A549 (cell line): Measurements from ENCODE around the gene TMEM232.

Experiments used
- HOXB5 ChIP-seq: fragments of 250-450 bp; sonication (Bioruptor Pico); IDR thresholded peaks from 2 replicates; pipeline ENCODE4 v1.5.0; 2020; ENCODE audit warnings: mild to moderate bottlenecking, moderate library complexity
- JUN ChIP-seq, 2 experiments: fragments of >200 bp; sonication (Bioruptor Twin); formaldehyde crosslinking; IDR thresholded peaks; 2 replicates in 1 of 2; 3 replicates in 1 of 2; pipeline ENCODE4 v1.6.1; 2016 to 2017
- KDM1A ChIP-seq: fragments of 200-600 bp; sonication (generic); IDR thresholded peaks from 2 replicates; pipeline ENCODE4 v1.6.1; 2016; ENCODE audit warnings: low read depth, mild to moderate bottlenecking
- NR3C1 ChIP-seq: fragments of >200 bp; sonication (Bioruptor Twin); formaldehyde crosslinking; IDR thresholded peaks from 3 replicates; pipeline ENCODE4 v1.6.1; 2017
- POLR2A ChIP-seq: IDR thresholded peaks from 2 replicates; pipeline ENCODE4 v1.6.1; 2012; ENCODE audit warnings: mild to moderate bottlenecking, low read length
- RNF2 ChIP-seq: fragments of 200-600 bp; sonication (generic); IDR thresholded peaks from 2 replicates; pipeline ENCODE4 v1.6.1; 2016; ENCODE audit warnings: low read depth, mild to moderate bottlenecking, antibody characterized with exemption, moderate library complexity, borderline replicate concordance
- SMC3 ChIP-seq: fragments of >200 bp; sonication (Bioruptor Twin); formaldehyde crosslinking; IDR thresholded peaks from 3 replicates; pipeline ENCODE4 v1.6.1; 2018; ENCODE audit warnings: inconsistent platforms
- ZC3H11A ChIP-seq: fragments of 450-650 bp; IDR thresholded peaks from 2 replicates; pipeline ENCODE4 v1.6.1; 2014; ENCODE audit warnings: antibody characterized with exemption, mild to moderate bottlenecking
- TF ChIP-seq, protein P1 (sequence below): fragments of 200-600 bp; sonication (generic); IDR thresholded peaks from 2 replicates; pipeline ENCODE4 v1.6.1; 2016; ENCODE audit warnings: antibody characterized with exemption, mild to moderate bottlenecking, moderate library complexity
- TF ChIP-seq, protein P2 (sequence below): IDR thresholded peaks from 2 replicates; pipeline ENCODE4 v1.6.1; 2012; ENCODE audit warnings: low read depth, borderline replicate concordance
- TF ChIP-seq, protein P3 (sequence below): fragments of >200 bp; sonication (Bioruptor Twin); formaldehyde crosslinking; IDR thresholded peaks from 3 replicates; pipeline ENCODE4 v1.5.1; 2016
- TF ChIP-seq, protein P4 (sequence below): IDR thresholded peaks from 2 replicates; pipeline ENCODE4 v1.6.1; 2012
- TF ChIP-seq, protein P5 (sequence below): fragments of 150-350 bp; IDR thresholded peaks from 2 replicates; pipeline ENCODE4 v1.6.1; 2014; ENCODE audit warnings: low read depth, mild to moderate bottlenecking, low read length

DNA sequence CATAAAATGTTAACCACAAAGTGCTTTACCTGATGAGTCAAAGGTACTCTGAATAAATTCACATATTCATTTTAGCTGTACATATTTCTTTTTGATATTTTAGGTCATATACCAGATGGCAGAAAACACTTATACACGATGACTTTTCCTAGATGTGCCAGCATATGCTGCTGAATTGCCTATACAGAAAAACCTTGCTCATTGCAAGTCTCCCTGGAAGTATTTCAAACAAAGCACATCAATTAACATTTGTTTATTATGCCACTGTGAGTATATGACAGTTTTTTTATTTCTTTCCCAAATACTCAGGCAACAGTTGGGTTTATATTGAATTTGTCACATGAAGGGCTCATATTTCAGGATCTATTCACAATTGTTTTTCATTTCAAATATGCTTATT is 180.8 kb downstream of the TMEM232 start:
- TF ChIP-seq, protein P1, sequence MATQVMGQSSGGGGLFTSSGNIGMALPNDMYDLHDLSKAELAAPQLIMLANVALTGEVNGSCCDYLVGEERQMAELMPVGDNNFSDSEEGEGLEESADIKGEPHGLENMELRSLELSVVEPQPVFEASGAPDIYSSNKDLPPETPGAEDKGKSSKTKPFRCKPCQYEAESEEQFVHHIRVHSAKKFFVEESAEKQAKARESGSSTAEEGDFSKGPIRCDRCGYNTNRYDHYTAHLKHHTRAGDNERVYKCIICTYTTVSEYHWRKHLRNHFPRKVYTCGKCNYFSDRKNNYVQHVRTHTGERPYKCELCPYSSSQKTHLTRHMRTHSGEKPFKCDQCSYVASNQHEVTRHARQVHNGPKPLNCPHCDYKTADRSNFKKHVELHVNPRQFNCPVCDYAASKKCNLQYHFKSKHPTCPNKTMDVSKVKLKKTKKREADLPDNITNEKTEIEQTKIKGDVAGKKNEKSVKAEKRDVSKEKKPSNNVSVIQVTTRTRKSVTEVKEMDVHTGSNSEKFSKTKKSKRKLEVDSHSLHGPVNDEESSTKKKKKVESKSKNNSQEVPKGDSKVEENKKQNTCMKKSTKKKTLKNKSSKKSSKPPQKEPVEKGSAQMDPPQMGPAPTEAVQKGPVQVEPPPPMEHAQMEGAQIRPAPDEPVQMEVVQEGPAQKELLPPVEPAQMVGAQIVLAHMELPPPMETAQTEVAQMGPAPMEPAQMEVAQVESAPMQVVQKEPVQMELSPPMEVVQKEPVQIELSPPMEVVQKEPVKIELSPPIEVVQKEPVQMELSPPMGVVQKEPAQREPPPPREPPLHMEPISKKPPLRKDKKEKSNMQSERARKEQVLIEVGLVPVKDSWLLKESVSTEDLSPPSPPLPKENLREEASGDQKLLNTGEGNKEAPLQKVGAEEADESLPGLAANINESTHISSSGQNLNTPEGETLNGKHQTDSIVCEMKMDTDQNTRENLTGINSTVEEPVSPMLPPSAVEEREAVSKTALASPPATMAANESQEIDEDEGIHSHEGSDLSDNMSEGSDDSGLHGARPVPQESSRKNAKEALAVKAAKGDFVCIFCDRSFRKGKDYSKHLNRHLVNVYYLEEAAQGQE: no peak
- TF ChIP-seq KDM1A (no peak), SMC3 (no peak), POLR2A (no peak), RNF2 (no peak), HOXB5 (no peak), ZC3H11A (no peak), JUN (IDR thresholded peaks at IDR 0.05) (no peak), NR3C1 (no peak)
- TF ChIP-seq, protein P2, sequence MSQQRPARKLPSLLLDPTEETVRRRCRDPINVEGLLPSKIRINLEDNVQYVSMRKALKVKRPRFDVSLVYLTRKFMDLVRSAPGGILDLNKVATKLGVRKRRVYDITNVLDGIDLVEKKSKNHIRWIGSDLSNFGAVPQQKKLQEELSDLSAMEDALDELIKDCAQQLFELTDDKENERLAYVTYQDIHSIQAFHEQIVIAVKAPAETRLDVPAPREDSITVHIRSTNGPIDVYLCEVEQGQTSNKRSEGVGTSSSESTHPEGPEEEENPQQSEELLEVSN: no peak
- TF ChIP-seq, protein P3, sequence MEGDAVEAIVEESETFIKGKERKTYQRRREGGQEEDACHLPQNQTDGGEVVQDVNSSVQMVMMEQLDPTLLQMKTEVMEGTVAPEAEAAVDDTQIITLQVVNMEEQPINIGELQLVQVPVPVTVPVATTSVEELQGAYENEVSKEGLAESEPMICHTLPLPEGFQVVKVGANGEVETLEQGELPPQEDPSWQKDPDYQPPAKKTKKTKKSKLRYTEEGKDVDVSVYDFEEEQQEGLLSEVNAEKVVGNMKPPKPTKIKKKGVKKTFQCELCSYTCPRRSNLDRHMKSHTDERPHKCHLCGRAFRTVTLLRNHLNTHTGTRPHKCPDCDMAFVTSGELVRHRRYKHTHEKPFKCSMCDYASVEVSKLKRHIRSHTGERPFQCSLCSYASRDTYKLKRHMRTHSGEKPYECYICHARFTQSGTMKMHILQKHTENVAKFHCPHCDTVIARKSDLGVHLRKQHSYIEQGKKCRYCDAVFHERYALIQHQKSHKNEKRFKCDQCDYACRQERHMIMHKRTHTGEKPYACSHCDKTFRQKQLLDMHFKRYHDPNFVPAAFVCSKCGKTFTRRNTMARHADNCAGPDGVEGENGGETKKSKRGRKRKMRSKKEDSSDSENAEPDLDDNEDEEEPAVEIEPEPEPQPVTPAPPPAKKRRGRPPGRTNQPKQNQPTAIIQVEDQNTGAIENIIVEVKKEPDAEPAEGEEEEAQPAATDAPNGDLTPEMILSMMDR: no peak
- TF ChIP-seq, protein P4, sequence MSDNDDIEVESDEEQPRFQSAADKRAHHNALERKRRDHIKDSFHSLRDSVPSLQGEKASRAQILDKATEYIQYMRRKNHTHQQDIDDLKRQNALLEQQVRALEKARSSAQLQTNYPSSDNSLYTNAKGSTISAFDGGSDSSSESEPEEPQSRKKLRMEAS: no peak
- TF ChIP-seq, protein P5, sequence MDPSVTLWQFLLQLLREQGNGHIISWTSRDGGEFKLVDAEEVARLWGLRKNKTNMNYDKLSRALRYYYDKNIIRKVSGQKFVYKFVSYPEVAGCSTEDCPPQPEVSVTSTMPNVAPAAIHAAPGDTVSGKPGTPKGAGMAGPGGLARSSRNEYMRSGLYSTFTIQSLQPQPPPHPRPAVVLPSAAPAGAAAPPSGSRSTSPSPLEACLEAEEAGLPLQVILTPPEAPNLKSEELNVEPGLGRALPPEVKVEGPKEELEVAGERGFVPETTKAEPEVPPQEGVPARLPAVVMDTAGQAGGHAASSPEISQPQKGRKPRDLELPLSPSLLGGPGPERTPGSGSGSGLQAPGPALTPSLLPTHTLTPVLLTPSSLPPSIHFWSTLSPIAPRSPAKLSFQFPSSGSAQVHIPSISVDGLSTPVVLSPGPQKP: no peak
